RWPE1 (cell line): ENCODE results near the gene ASF1B.

Experiments
- CTCF ChIA-PET: fragments of 350-600 bp; sonication (Branson Sonifier 250); formaldehyde crosslinking; extraction: SDS; loops from one replicate; lab custom pipeline; 2021; lab: Yijun Ruan, JAX
- POLR2A ChIA-PET: fragments of 400-600 bp; formaldehyde crosslinking; extraction: SDS; loops from one replicate; lab custom pipeline; 2020; ENCODE audit warnings: antibody characterized with exemption; ENCODE audit not compliant: low non-redundant PET; lab: Yijun Ruan, JAX
- DNase-seq: peaks from one replicate; pipeline ENCODE4 v3.0.0; 2012; ENCODE audit warnings: low spot score
- H3K27ac ChIP-seq: fragments of 450-650 bp; 2 replicates; pipeline ENCODE4 v1.5.1; 2017
- TF ChIP-seq, protein P1 (sequence below): fragments of 450-650 bp; conservative IDR thresholded peaks from 2 replicates; pipeline ENCODE4 v1.5.1; 2017; ENCODE audit warnings: low read depth, mild to moderate bottlenecking

Gene ASF1B

DNA sequence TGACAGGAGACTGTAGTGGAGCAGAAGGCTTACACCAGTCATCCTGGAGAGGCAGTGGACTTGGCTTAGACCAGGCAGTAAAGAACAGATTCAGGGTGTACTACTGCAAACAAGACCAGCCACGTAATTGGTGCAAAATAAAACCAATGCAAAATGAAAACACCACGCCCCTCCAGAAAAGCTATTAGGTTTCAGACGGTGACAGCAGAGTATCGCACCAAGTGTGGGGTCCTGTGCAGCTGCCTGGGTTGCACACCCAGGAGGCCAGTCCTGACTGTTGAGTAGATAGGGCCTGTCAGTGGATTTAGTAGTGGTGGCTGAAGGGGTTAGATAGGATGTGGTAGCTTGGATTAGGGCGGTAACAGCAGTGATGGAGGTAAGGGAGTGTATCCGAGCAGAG lies 13.5 kb downstream of the ASF1B start:
- DNase-seq: no peak
- CTCF ChIA-PET: no interaction called here
- TF ChIP-seq, protein P1, sequence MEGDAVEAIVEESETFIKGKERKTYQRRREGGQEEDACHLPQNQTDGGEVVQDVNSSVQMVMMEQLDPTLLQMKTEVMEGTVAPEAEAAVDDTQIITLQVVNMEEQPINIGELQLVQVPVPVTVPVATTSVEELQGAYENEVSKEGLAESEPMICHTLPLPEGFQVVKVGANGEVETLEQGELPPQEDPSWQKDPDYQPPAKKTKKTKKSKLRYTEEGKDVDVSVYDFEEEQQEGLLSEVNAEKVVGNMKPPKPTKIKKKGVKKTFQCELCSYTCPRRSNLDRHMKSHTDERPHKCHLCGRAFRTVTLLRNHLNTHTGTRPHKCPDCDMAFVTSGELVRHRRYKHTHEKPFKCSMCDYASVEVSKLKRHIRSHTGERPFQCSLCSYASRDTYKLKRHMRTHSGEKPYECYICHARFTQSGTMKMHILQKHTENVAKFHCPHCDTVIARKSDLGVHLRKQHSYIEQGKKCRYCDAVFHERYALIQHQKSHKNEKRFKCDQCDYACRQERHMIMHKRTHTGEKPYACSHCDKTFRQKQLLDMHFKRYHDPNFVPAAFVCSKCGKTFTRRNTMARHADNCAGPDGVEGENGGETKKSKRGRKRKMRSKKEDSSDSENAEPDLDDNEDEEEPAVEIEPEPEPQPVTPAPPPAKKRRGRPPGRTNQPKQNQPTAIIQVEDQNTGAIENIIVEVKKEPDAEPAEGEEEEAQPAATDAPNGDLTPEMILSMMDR: no peak
- POLR2A ChIA-PET: interaction anchor here (0.5 kb wide), 1 partner anchor 33 kb away, joined by 3 read pairs; no protein-coding TSS in a partner anchor
- H3K27ac ChIP-seq: peak overlapping the region; percentile 98

DNA sequence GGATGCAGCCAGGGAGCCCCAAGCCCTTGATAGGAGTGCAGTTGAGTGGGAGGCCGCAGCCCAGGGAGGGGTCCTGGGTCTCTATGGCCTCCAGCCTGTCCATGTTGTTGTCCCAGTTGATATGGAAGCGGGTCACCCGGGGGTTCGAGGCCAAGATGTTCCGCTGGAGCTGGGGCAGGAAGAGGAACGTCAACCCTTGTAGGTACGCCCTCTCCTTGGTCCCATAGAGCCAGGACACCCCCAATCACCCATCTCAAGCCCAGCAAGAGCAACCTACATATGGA lies 15.9 kb downstream of the ASF1B start:
- no peak for DNase-seq
- TF ChIP-seq, protein P1: no peak
- H3K27ac ChIP-seq: peak overlapping the region; percentile 98
- ChIA-PET POLR2A (no interaction called here), CTCF (no interaction called here)

DNA sequence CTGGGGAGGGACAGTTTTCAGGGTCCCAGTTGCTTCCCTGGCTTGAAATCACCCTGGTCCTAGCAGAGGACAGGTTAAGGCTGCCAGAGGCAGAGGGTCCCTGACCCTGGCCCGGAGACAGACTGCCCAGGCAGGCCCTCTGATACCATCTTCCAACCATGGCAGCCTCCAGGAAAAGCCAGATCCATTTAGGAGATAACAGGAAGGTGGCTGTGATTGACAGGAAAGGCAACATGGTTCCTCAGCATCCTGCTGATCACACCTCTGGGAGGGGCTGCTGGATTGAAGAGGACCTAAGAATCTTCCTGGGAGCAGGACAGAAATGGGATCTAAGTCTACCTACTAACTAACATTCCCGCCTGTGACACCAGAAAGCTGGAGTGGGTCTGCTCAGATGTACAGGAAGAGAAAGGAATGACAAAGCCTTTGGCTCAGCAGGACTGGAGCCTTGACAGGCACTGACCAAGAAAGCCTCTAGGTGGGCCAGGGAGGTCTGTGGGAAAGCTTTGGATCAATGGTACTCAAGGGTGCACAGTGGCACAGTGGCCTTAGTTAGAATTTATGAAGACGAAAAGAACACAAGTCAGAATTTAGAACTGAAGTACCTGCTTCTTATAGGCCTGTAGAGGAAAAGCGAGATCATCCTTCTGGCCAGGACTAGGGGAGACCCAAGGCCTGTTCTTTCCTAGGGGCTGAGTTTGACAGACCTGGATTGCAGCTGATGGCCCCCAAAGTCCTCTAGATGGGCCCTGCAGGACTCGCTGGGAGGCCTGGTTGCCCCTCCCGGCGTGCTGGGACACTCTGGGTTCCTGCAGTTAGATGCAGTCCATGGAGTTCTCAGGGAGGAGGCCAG lies 16.5 kb downstream of the ASF1B start:
- TF ChIP-seq, protein P1: no peak
- CTCF ChIA-PET: no interaction called here
- POLR2A ChIA-PET: no interaction called here
- H3K27ac ChIP-seq: peak overlapping the region; percentile 98
- DNase-seq: no peak

DNA sequence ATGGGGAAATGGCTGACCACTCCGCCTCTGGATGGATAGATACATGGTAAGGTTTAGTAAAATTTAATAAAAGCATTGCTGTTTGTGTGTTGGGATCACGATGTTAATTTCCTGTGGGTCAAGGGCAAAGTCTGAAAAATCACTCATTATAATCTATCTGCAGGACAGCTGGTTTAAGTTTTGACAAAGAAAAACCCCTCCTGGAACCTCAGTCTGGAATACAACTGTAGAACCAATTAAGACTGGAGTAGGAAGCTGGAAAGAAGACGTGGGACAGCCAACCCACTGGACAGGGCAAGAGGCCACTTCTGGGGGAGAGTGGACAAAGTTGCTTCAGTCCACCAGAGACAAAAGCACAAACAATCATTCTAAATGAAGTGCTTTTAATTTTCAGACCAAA lies 17.2 kb downstream of the ASF1B start:
- peak overlapping the region; percentile 98 for H3K27ac ChIP-seq
- ChIA-PET POLR2A (no interaction called here), CTCF (interaction anchor here (0.7 kb wide), 1 partner anchor 45 kb away, joined by 3 read pairs; no protein-coding TSS in a partner anchor)
- TF ChIP-seq, protein P1: no peak
- DNase-seq: no peak

DNA sequence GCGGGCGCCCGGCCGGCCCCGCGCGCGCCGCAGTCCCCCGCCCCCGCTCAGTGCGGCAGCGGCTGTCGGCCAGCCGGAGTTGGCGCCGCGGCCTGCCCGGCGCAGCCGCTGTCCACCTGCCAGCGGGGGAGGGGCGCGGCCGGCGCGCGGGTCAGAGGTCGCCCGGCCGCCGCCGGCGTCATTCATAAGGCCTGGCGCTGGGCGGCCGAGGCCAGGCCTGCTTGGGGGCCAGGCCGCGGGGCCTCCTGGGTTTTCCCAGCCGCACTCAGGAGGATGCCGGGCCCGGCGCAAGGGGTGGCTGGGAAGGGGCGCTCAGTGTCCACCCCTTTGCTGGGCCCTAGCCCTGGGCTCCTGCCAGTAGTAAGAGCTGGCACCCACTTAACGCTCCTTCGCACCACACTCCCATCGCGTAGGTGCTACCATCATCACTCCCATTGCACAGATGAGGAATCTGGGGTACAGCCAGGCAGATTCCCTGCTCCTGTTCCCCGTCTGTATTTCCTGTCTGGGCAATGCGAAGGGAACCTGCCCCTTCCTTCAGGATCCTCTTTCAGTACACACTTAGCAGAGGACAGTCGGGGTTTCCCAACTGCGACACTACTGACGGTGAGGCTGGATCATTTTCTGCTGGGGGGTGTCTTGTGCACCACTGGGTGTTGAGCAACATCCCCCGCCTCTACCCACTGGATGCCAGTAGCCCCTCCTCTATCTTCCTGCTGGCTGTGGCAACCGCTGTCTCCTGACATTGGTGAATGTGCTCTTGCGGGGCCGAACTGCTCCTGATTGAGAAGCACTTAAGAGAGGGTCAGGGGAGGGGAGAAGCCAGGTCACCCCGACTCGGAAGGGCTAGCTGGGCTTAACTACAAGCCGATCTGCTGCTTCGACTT lies 18.0 kb downstream of the ASF1B start:
- ChIA-PET POLR2A (no interaction called here), CTCF (interaction anchor here (0.7 kb wide), 1 partner anchor 44 kb away, joined by 3 read pairs; no protein-coding TSS in a partner anchor)
- peak; percentile 54 for DNase-seq

More for the DNA sequence above, 18.0 kb downstream of the ASF1B start:
- peak overlapping the region; percentile 98 for H3K27ac ChIP-seq
- TF ChIP-seq, protein P1: no peak
